Measurements from ENCODE around the gene AKAP9.

The AKAP9 gene

DNA sequence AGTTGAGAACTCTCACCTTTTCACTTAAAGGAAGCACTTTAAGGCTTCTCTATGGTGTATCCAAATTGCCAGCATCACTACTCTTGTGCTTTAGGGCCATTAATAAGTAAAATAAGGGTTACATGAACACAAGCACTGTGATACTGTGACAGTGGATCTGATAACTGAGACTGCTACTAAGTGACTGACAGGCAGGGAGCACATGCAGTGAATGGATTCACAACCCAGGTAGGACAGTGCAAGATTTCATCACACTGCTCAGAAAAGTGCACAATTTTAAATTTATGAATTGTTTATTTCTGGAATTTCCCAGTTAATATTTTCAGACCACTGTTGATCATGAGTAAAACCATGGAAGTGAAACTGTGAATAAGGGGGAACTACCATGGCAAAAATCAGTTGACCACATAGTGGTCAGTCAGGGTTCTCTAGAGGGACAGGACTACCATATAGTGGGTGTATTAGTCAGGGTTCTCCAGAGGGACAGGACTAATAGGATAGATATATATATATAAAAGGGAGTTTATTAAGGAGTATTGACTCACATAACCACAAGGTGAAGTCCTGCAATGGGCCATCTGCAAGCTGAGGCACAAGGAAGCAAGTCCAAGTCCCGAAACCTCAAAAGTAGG, 214.6 kb downstream of the AKAP9 start:
- Mint-ChIP-seq H3K36me3 (no peaks in the 10 kb centered on the region), H3K9me3 (no peaks in the 10 kb centered on the region), H3K27ac (no peak overlapping the region), H3K4me3 (no peak overlapping the region), H3K4me1 (peaks cover 2% of the 10 kb centered on the region), H3K27me3 (peaks cover 6% of the 10 kb centered on the region)
- ATAC-seq (ENCODE audit: low read depth) (no peak), DNase-seq (ENCODE audit: low spot score in 2 of 2) (no peak)

GRCh38 chr7:92156990-92157389, 216.3 kb downstream of the AKAP9 start:
- no peak for DNase-seq (ENCODE audit: low spot score in 2 of 2)
- Mint-ChIP-seq H3K9me3 (no peaks in the 10 kb centered on the region), H3K27me3 (peaks cover 9% of the 10 kb centered on the region), H3K27ac (no peak overlapping the region), H3K36me3 (no peaks in the 10 kb centered on the region), H3K4me1 (peaks cover 2% of the 10 kb centered on the region), H3K4me3 (no peak overlapping the region)
- ATAC-seq (ENCODE audit: low read depth) = no peak

- DNase-seq (ENCODE audit: low spot score in 2 of 2) = no peak
- H3K9me3 Mint-ChIP-seq = no peaks in the 10 kb centered on the region
- no peak overlapping the region for H3K27ac Mint-ChIP-seq
- H3K27me3 Mint-ChIP-seq = peaks cover 9% of the 10 kb centered on the region
- H3K36me3 Mint-ChIP-seq = no peaks in the 10 kb centered on the region
- H3K4me3 Mint-ChIP-seq = no peak overlapping the region
- ATAC-seq (ENCODE audit: low read depth) = no peak
- peaks cover 2% of the 10 kb centered on the region for H3K4me1 Mint-ChIP-seq
Measured at GRCh38 chr7:92158660-92159575, 218.3 kb downstream of the AKAP9 start.

Data from memory B cell (primary cell).